ENCODE data around the gene APOBEC3G. TPM values are rescaled to one million over a fixed set of nuclear protein-coding genes. Genes with fewer than 3 reads are reported as not detected.
"Not testable (repeated sequence)": the region's sequence is repeated elsewhere in the genome, so short reads cannot be mapped to it uniquely, and the experiment has no call there.

The APOBEC3G gene
- total and polyA plus RNA-seq, 2 donors (not counting 1 experiment from before 2014, with no cell fraction given), result 14.3 to 22.1 TPM

GRCh38 chr22:39029227-39029626 lies 47.8 kb upstream of the APOBEC3G start:
- H4K20me1 ChIP-seq (ENCODE audit: control insufficient read depth, extremely low read depth, insufficient read depth, low read length), result no peaks in the 10 kb centered on the region
- H2AFZ ChIP-seq (ENCODE audit: low read length), result no peak overlapping the region
- no peak overlapping the region for H3K4me3 ChIP-seq (replicated peaks in 1 of 4; ENCODE audit: control extremely low read depth in 1 of 4, insufficient read depth in 1 of 4, low read depth in 3 of 4, low read length in 4 of 4)

GRCh38 chr22:39030705-39031104 lies 46.4 kb upstream of the APOBEC3G start:
- Histone ChIP-seq H3K27ac (ENCODE audit: insufficient read depth, low read length) (no peak overlapping the region), H4K20me1 (ENCODE audit: control insufficient read depth, extremely low read depth, insufficient read depth, low read length) (no peaks in the 10 kb centered on the region), H3K36me3 (ENCODE audit: control insufficient read depth, insufficient read depth, low read length) (no peaks in the 10 kb centered on the region), H3K79me2 (ENCODE audit: control insufficient read depth, insufficient read depth, low read length) (no peaks in the 10 kb centered on the region), H3K4me1 (ENCODE audit: control insufficient read depth, extremely low read depth, insufficient read depth, low read length) (no peaks in the 10 kb centered on the region), H2AFZ (ENCODE audit: low read length) (no peak overlapping the region), H3K9me3 (ENCODE audit: control insufficient read depth, insufficient read depth, low read depth, low read length) (no peaks in the 10 kb centered on the region), H3K4me2 (ENCODE audit: extremely low read depth, insufficient read depth, low read length) (no peak overlapping the region), H3K27me3 (ENCODE audit: control insufficient read depth, insufficient read depth, low read length) (no peaks in the 10 kb centered on the region), H3K4me3 (replicated peaks in 1 of 4; ENCODE audit: control extremely low read depth in 1 of 4, insufficient read depth in 1 of 4, low read depth in 3 of 4, low read length in 4 of 4) (no peak overlapping the region), H3K9ac (ENCODE audit: insufficient read depth, low read length) (no peak overlapping the region)
- TF ChIP-seq CTCF (conservative IDR thresholded peaks at IDR 0.05 in 1 of 2, IDR thresholded peaks at IDR 0.05 in 1 of 2; ENCODE audit: low read depth in 1 of 2, low read length in 2 of 2) (no peak), EZH2 (IDR thresholded peaks at IDR 0.05; ENCODE audit: low read length, missing control alignments) (no peak)
- no peak for DNase-seq (ENCODE audit: low read depth in 2 of 2)

More at GRCh38 chr22:39029227-39029626, 47.8 kb upstream of the APOBEC3G start:
- Histone ChIP-seq H3K4me2 (ENCODE audit: extremely low read depth, insufficient read depth, low read length) (no peak overlapping the region), H3K27ac (ENCODE audit: insufficient read depth, low read length) (no peak overlapping the region), H3K27me3 (ENCODE audit: control insufficient read depth, insufficient read depth, low read length) (no peaks in the 10 kb centered on the region), H3K79me2 (ENCODE audit: control insufficient read depth, insufficient read depth, low read length) (no peaks in the 10 kb centered on the region), H3K9me3 (ENCODE audit: control insufficient read depth, insufficient read depth, low read depth, low read length) (no peaks in the 10 kb centered on the region), H3K36me3 (ENCODE audit: control insufficient read depth, insufficient read depth, low read length) (no peaks in the 10 kb centered on the region), H3K4me1 (ENCODE audit: control insufficient read depth, extremely low read depth, insufficient read depth, low read length) (no peaks in the 10 kb centered on the region), H3K9ac (ENCODE audit: insufficient read depth, low read length) (no peak overlapping the region)
- no peak for DNase-seq (ENCODE audit: low read depth in 2 of 2)
- TF ChIP-seq CTCF (conservative IDR thresholded peaks at IDR 0.05 in 1 of 2, IDR thresholded peaks at IDR 0.05 in 1 of 2; ENCODE audit: low read depth in 1 of 2, low read length in 2 of 2), result no peak
- no peak for TF ChIP-seq EZH2 (IDR thresholded peaks at IDR 0.05; ENCODE audit: low read length, missing control alignments)

- H3K27me3 ChIP-seq (ENCODE audit: control insufficient read depth, insufficient read depth, low read length); H4K20me1 ChIP-seq (ENCODE audit: control insufficient read depth, extremely low read depth, insufficient read depth, low read length); H3K4me3 ChIP-seq (replicated peaks in 1 of 4; ENCODE audit: control extremely low read depth in 1 of 4, insufficient read depth in 1 of 4, low read depth in 3 of 4, low read length in 4 of 4); H3K79me2 ChIP-seq (ENCODE audit: control insufficient read depth, insufficient read depth, low read length); H3K27ac ChIP-seq (ENCODE audit: insufficient read depth, low read length); H3K9ac ChIP-seq (ENCODE audit: insufficient read depth, low read length); H3K36me3 ChIP-seq (ENCODE audit: control insufficient read depth, insufficient read depth, low read length); H3K4me2 ChIP-seq (ENCODE audit: extremely low read depth, insufficient read depth, low read length); H3K4me1 ChIP-seq (ENCODE audit: control insufficient read depth, extremely low read depth, insufficient read depth, low read length); H3K9me3 ChIP-seq (ENCODE audit: control insufficient read depth, insufficient read depth, low read depth, low read length); DNase-seq (ENCODE audit: low read depth in 2 of 2); H2AFZ ChIP-seq (ENCODE audit: low read length): not testable (repeated sequence)
Observed at GRCh38 chr22:39031434-39032295, 45.4 kb upstream of the APOBEC3G start.

- not testable (repeated sequence) for H3K36me3 ChIP-seq (ENCODE audit: control insufficient read depth, insufficient read depth, low read length); H3K27ac ChIP-seq (ENCODE audit: insufficient read depth, low read length); H4K20me1 ChIP-seq (ENCODE audit: control insufficient read depth, extremely low read depth, insufficient read depth, low read length); H3K9me3 ChIP-seq (ENCODE audit: control insufficient read depth, insufficient read depth, low read depth, low read length); H3K4me3 ChIP-seq (replicated peaks in 1 of 4; ENCODE audit: control extremely low read depth in 1 of 4, insufficient read depth in 1 of 4, low read depth in 3 of 4, low read length in 4 of 4); H3K79me2 ChIP-seq (ENCODE audit: control insufficient read depth, insufficient read depth, low read length); H3K9ac ChIP-seq (ENCODE audit: insufficient read depth, low read length); H3K4me2 ChIP-seq (ENCODE audit: extremely low read depth, insufficient read depth, low read length); H2AFZ ChIP-seq (ENCODE audit: low read length); DNase-seq (ENCODE audit: low read depth in 2 of 2); H3K4me1 ChIP-seq (ENCODE audit: control insufficient read depth, extremely low read depth, insufficient read depth, low read length); H3K27me3 ChIP-seq (ENCODE audit: control insufficient read depth, insufficient read depth, low read length)
Observed at GRCh38 chr22:39037071-39037470, 40.0 kb upstream of the APOBEC3G start.
